NCI-H1105 (cell line): Measurements from ENCODE around the gene PHF8.

ENCODE experiments used
- DNase-seq: peaks from one replicate; lab custom pipeline; 2025; lab: John Stamatoyannopoulos, UW

The PHF8 gene

GRCh38 chrX:54044126-54044876, at the start of gene PHF8:
PHF8 (minus strand) TSS chrX:54044473; CDS start chrX:54042728, 1,745 bp downstream.
- DNase-seq = peak; percentile 93

- no peak for DNase-seq
These were observed 49.3 kb upstream of the PHF8 start for GRCh38 chrX:54093571-54093970.

GRCh38 chrX:54093159-54093558, 48.9 kb upstream of the PHF8 start:
- DNase-seq = no peak

GRCh38 chrX:54090880-54091279, 46.6 kb upstream of the PHF8 start:
- DNase-seq = no peak

GRCh38 chrX:54089191-54089590, 44.9 kb upstream of the PHF8 start:
- DNase-seq = no peak

- no peak for DNase-seq
These were observed 43.4 kb upstream of the PHF8 start for GRCh38 chrX:54087661-54088060.

GRCh38 chrX:54085666-54086065, 41.4 kb upstream of the PHF8 start:
- DNase-seq = no peak

- no peak for DNase-seq
These were observed 32.6 kb upstream of the PHF8 start for GRCh38 chrX:54076903-54077302.

GRCh38 chrX:54074826-54075225, 30.6 kb upstream of the PHF8 start:
- no peak for DNase-seq

GRCh38 chrX:54067766-54068165, 23.5 kb upstream of the PHF8 start:
- DNase-seq = no peak

GRCh38 chrX:54066841-54067240, 22.6 kb upstream of the PHF8 start:
- DNase-seq = no peak

GRCh38 chrX:54064564-54064963, 20.3 kb upstream of the PHF8 start:
- no peak for DNase-seq

- DNase-seq = no peak
These were observed 19.1 kb upstream of the PHF8 start for GRCh38 chrX:54063361-54063760.

- DNase-seq = no peak
These were observed 5.5 kb upstream of the PHF8 start for GRCh38 chrX:54049801-54050200.

- DNase-seq = no peak
These were observed 4.1 kb upstream of the PHF8 start for GRCh38 chrX:54048412-54048811.

GRCh38 chrX:54045563-54046228, 1.4 kb upstream of the PHF8 start:
- DNase-seq = no peak

- DNase-seq = no peak
These were observed 635 bp upstream of the PHF8 start for GRCh38 chrX:54044877-54045338.

GRCh38 chrX:54043541-54044125, 640 bp downstream of the PHF8 start:
- DNase-seq = no peak

- no peak for DNase-seq
These were observed 1.2 kb downstream of the PHF8 start for GRCh38 chrX:54043056-54043455.

- DNase-seq = peak; percentile 38
These were observed 1.7 kb downstream of the PHF8 start for GRCh38 chrX:54042609-54043021.

GRCh38 chrX:54030329-54030728, 13.9 kb downstream of the PHF8 start:
- peak; percentile 8 for DNase-seq

GRCh38 chrX:54029529-54030143, 14.6 kb downstream of the PHF8 start:
- peak; percentile 87 for DNase-seq

GRCh38 chrX:54024350-54024749, 19.9 kb downstream of the PHF8 start:
- DNase-seq = no peak
